Glomerular endothelial cell (primary cell): ENCODE data around the gene PCGF3. TPM values are rescaled to one million over a fixed set of nuclear protein-coding genes. Genes with fewer than 3 reads are reported as not detected.
"Not testable (repeated sequence)": the region's sequence is repeated elsewhere in the genome, so short reads cannot be mapped to it uniquely, and the experiment has no call there.

Experiments
- DNase-seq: peaks from one replicate; pipeline ENCODE4 v3.0.0-alpha.2; 2011; ENCODE audit warnings: low read depth, low spot score; ENCODE audit errors: extremely low read depth
- total RNA-seq: library from RNA; depleted of rRNA; stranded (reverse); fragments of >200 nt; gene quantifications from 2 replicates; pipeline ENCODE4 v1.2.3, GENCODE V29; 2015

The PCGF3 gene
- total RNA-seq, 1 donor from 2014 or later: 69.2 TPM

DNA sequence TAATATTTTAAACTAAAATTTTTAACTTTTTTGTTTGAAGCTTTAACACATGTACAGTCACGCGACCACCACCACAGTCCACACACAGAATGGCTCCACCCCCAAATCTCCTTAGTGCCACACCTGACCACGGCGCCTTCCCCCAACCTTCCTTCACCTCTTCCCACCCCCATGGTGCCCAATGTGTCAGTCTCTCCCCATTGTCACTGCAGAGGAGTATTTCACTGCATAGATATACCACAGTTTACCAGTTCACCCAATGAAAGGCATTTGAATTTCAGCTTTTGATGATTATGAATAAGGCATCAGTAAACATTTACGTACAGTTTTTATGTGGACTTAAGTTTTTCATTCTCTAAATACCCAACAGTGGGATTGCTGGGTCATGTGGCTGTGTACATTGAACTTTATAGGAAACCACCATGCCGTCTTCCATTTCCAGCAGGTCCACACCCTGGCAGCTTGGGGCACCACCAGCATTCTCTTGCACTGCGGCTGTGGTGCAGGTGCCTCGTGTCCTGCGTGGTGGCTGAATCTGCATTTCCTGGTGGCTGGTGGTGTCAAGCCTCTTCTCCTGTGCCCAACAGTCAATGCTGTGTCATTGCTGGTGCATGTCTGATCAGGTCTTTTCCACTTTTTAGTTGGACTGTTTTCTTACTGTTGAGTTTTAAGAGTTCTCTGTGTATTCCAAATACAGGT is 71.3 kb downstream of the PCGF3 start:
- no peak for DNase-seq

DNA sequence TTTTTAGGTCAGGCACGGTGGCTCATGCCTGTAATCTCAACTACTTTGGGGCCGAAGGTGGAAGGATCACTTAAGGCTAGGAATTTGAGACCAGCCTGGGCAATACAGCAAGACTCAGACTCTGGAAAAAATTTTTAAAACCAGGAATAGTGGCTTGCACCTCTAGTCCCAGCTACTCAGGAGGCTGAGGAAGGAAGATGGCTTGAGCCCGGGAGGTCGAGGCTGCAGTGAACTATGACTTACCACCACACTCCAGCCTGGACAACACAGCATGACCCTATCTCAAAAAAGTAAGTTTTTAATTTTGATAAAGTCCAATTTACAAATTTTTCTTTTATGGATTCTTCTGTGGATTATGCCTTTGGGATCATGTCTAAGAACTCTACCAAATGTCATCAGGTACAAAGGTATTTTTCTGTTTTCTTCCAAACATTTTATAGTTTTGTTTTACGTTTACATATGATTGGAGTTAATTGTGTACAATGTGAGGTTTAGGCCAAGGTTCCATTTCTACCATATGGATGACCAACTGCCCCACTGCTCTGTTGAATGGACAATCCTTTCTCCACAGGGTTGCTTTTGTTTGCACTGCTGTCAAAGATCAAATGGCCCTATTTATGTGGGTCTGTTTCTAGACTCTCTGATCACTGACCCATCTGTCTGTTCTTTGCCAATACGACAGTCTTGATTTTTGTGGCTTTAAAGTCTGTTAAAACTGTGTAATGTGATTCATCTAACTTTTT is 72.1 kb downstream of the PCGF3 start:
- no peak for DNase-seq

- DNase-seq: no peak
These were observed 73.9 kb downstream of the PCGF3 start for GRCh38 chr4:779555-779954.

GRCh38 chr4:780255-780654 is 74.6 kb downstream of the PCGF3 start:
- not testable (repeated sequence) for DNase-seq

DNA sequence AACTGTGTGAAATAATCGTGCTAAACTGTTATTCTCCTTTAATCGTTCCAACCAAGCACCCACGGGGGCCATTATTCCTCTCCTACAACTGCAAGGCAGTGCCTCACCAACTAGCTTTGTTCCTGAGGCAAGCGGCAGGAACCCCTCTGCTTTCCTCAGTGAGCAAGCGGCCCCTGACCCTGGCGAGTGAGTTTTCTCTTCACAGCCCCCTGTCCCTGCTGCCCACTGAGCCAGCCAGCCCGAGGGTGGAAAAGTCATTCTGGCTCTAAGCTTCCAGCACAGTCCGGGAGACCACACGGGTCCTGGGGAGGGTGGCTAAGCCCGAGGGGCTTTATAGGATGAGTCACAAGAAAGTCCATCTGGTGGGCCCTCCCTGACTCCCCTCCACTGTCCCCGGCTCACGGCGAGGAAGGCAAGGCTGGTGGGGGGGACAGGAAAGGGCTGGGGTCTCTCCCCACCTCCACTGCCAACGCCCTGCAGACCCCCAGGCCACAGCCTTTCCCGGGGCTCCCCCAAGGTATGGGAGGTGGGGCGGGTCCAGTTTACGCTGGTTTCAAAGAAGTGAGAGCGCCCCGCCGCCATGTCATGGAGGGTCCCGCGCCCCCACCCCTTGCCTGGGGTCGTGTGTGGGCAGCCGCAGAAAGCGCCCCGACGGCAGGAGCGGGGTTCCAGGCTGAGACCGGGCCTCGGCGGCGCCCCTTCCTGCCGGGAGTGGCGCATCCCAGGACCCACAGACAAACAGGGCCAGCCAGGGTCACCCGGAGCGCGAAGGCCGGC is 75.3 kb downstream of the PCGF3 start:
- DNase-seq: no peak

- peak; percentile 87 for DNase-seq
These were observed 76.0 kb downstream of the PCGF3 start for GRCh38 chr4:781493-782216.

DNA sequence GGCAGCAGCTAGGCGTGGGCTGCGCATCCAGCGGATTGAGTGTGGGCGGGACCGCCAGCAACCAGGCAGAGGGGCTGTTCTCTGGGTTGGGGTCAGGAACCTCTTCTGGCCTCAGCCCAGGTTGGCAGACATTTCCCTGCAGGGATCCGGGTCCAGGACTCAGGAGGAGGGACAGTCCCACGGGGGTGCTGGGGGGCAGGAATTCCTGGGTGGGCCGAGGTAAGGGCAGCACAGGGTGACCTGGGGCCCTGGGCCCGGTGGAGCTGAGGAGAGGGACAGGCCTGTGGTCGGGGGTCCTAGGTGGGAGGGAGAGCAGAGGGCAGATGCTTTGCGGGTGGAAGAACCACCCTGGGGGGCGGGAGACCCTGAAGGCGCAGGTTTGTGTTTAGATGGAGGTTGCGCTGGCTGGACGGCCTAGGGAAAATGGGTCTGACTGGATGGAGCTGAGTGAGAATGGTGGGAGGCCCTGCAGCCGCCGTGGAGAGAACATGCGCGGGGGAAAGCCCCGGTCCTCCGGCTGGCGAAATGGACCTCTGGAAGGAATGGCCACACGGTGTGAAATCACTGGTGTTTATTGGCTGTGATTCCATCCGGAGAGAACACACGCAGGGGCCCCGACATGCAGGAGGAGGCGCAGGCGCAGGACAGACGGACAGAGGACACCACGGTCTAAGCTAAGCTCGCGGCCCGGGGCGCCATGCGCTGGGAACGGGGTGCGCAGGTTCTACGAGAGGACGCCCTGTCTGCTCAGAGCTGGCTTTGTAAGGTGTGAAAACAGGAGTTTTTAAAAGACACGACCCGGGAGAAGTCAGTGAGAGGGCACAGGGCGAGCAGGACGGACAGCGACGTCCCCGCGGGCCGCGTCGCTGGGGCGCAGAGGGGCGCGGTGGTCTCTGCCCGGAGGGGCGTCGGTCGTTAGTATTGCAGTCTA is 79.0 kb downstream of the PCGF3 start:
- DNase-seq: no peak

DNA sequence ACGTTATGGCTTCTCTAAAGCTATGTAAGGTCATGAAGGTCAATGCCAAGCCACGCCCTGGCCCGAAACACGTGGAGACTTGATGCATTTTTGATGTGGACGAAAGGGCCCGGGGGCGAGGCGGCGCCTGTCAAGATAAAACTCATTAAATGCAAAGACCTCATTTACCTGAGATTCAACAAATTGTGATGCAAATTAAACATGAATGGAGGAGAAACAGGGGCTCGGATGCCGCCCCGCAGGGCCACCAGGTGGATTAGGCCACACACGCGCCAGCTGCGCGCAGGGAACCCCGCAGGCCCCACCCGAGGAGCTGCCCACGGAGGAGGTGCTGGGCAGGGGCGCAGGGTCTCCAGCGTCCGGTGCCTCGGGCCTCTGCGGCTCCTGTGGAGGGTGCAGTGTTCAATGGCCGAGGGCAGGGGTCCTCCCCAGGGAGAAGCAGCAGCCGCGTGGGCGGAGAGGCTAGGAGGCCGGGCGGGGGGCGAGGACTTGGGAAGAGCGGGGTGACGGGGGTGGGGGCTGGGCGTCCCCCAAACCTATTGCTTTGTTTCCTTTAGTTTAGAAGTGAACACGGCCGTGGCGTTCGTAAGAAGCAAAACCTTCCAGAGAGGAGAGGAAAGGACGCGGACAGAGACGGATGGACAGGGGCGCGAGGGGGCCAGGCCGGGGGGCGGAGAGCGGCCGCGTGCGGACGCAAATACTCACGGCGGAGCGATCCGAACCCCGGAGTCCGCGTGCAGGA is 79.9 kb downstream of the PCGF3 start:
- DNase-seq: no peak

- DNase-seq: no peak
These were observed 80.6 kb downstream of the PCGF3 start for GRCh38 chr4:786074-786741.

- DNase-seq: no peak
These were observed 81.2 kb downstream of the PCGF3 start for GRCh38 chr4:786861-787300.

DNA sequence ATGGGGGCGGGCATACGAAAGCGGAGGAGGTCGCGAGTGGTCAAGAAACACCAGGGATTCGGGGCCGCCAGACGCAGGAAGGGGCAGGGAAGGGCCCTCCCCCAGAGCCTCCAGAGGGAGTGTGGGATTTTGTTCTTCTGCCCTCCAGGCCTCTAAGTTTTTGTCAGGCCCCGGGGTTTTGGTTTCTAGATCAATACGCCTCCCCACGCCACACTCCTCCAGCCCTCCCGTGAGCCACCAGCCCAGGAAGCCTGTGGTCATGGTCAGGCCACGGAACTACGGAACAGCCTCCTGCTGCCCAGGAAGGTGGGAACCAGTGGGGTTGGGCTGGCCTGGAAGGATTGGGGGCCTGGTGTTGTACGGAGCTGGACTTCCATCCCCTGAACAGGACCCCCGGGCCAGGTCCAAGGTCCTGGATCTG is 81.9 kb downstream of the PCGF3 start:
- no peak for DNase-seq

GRCh38 chr4:788006-788635 is 82.5 kb downstream of the PCGF3 start:
- DNase-seq: no peak

GRCh38 chr4:788636-789297 is 83.1 kb downstream of the PCGF3 start:
- no peak for DNase-seq

GRCh38 chr4:789571-790465 is 84.2 kb downstream of the PCGF3 start:
- no peak for DNase-seq

GRCh38 chr4:790466-790820 is 84.8 kb downstream of the PCGF3 start:
- no peak for DNase-seq

DNA sequence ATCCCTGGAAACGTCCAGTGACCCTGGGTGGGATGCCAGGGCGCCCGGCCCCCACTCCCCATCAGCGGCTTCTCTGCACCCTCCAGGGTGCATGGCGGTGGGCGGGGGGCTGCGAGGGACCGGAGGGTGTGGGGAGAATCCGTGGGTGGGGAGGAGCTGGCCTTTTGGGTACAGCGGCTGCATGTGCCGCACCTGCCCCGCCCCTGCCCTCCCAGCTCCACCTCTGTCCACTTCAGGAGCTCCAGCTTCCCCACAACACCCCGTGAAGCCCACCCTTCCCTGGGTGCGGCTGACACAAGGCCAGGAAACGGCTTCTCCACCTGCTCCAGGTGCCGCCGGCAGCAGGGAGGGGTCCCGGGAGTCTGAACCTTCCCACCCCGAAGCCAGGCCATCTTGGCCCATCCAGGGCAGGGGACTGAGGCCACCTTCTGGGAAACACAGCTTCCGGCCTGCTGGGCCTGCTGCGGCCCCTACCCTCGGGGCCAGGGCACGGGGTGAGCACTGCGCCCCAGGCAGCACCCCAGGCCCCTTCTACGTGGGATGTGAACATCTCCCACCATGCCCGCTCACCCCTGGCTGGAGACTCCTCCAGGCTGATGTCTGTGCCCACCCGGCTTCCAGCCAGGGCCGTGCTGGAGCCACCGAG is 85.7 kb downstream of the PCGF3 start:
- DNase-seq: no peak
